Fibroblast of the aortic adventitia (primary cell): Measurements from ENCODE around the gene GET3. TPM values are rescaled to one million over a fixed set of nuclear protein-coding genes. Genes with fewer than 3 reads are reported as not detected.

Experiments used
- DNase-seq: peaks from one replicate; pipeline ENCODE4 v3.0.0-alpha.2; 2010; ENCODE audit warnings: low read depth
- H3K4me3 ChIP-seq: 2 replicates; pipeline ENCODE4 v1.5.1; 2011; ENCODE audit warnings: low read depth, mild to moderate bottlenecking, control low read depth, low read length, moderate library complexity
- CTCF ChIP-seq: IDR thresholded peaks from 2 replicates; pipeline ENCODE4 v1.5.1; 2011; ENCODE audit warnings: mild to moderate bottlenecking, low read length, control low read depth, inconsistent platforms; ENCODE audit not compliant: insufficient read depth
- total RNA-seq: library from RNA; depleted of rRNA; stranded (reverse); fragments of >200 nt; gene quantifications from 2 replicates; pipeline ENCODE4 v1.2.3, GENCODE V29; 2012; ENCODE audit warnings: low replicate concordance

GET3 gene
- total RNA-seq, 1 donor, result 84.5 TPM

GRCh38 chr19:12788682-12789097 lies 51.4 kb downstream of the GET3 start:
- H3K4me3 ChIP-seq, result peak overlapping the region; percentile 57
- DNase-seq, result peak; percentile 75
- TF ChIP-seq CTCF, result no peak

DNA sequence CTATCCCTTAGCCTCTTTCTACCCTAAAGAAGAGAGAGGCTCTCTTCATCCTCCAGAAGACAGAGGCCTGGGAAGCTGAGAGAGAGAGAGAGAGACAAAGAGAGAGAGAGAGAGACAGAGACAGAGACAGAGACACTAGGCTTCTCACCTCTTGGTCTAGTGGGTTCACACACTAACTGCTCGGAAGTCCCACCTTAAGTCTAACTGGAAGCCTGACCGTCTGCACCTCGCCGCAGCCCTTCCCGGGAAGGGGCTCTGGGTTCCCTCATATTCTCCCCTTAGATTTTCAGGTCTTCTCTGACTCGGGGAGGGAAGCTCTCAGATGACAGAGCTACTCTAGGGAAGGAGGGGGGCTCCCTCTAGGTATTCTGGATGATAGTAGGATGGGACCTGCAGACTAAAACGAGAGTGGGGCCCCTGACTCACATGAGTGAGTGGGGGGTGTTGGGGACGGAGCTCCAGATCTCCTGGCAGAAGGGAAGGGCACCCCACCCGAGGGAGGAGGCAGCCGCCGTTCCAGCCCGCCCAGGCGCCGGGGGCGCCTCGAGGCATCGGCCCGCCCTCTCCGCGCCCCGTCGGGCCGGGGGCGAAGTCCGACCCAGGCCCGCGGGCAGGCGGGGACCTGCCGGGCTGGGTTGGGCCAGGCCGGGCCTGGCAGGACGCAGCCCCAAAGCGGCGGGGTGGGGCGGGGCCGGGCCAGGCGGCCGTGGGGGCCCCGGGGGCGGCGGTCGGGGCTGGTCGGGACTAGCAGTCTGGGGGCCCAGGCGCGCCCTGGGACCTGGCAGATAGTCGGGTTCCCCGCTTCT lies 52.0 kb downstream of the GET3 start:
- peak overlapping the region; percentile 57 for H3K4me3 ChIP-seq
- no peak for TF ChIP-seq CTCF
- peak; percentile 46 for DNase-seq

- DNase-seq, result peak; percentile 94
- peak overlapping the region; percentile 57 for H3K4me3 ChIP-seq
- TF ChIP-seq CTCF, result no peak
These were observed 52.8 kb downstream of the GET3 start for GRCh38 chr19:12789904-12790619.

- TF ChIP-seq CTCF, result no peak
- DNase-seq, result no peak
- H3K4me3 ChIP-seq, result peak overlapping the region; percentile 57
These were observed 53.5 kb downstream of the GET3 start for GRCh38 chr19:12790628-12791344.

GRCh38 chr19:12791345-12792050 lies 54.2 kb downstream of the GET3 start, which contains the start of gene JUNB:
Gene JUNB (plus strand): TSS chr19:12791486. CDS start chr19:12791772, 286 bp downstream.
- DNase-seq, result peak; percentile 98
- no peak for TF ChIP-seq CTCF
- peak within 1 kb of the TSS; percentile 98 for H3K4me3 ChIP-seq
